HFF-Myc (cell line): ENCODE data around the gene EXOSC3.

Experiments
- DNase-seq: peaks from one replicate; pipeline ENCODE4 v3.0.0-alpha.2; 2011; ENCODE audit warnings: low read depth; ENCODE audit errors: extremely low read depth
- H3K4me3 ChIP-seq: replicated peaks from 2 replicates; pipeline ENCODE4 v1.5.1; 2011; ENCODE audit warnings: low read depth, mild to moderate bottlenecking, control low read depth, low read length
- CTCF ChIP-seq: IDR thresholded peaks from 2 replicates; pipeline ENCODE4 v1.5.1; 2012; ENCODE audit warnings: mild to moderate bottlenecking, low read depth, low read length, control low read depth; ENCODE audit errors: missing control alignments

Gene EXOSC3

GRCh38 chr9:37796232-37796631, 11.4 kb upstream of the EXOSC3 start:
- TF ChIP-seq CTCF, result no peak
- H3K4me3 ChIP-seq, result no peak overlapping the region
- DNase-seq, result no peak

- no peak for TF ChIP-seq CTCF
- H3K4me3 ChIP-seq, result no peak overlapping the region
- no peak for DNase-seq
Observed at GRCh38 chr9:37792122-37792521, 7.3 kb upstream of the EXOSC3 start.

- TF ChIP-seq CTCF, result no peak
- H3K4me3 ChIP-seq, result no peak overlapping the region
Observed at GRCh38 chr9:37790096-37790495, 5.2 kb upstream of the EXOSC3 start.

GRCh38 chr9:37788332-37788731, 3.5 kb upstream of the EXOSC3 start:
- H3K4me3 ChIP-seq, result no peak overlapping the region
- no peak for TF ChIP-seq CTCF
- no peak for DNase-seq

More at GRCh38 chr9:37790096-37790495, 5.2 kb upstream of the EXOSC3 start:
- no peak for DNase-seq

GRCh38 chr9:37787059-37787458, 2.2 kb upstream of the EXOSC3 start:
- H3K4me3 ChIP-seq, result no peak overlapping the region
- no peak for DNase-seq
- TF ChIP-seq CTCF, result no peak

- DNase-seq, result no peak
- H3K4me3 ChIP-seq, result peak overlapping the region; percentile 83
- no peak for TF ChIP-seq CTCF
Observed at GRCh38 chr9:37784291-37784615, 611 bp downstream of the EXOSC3 start.

- no peak for TF ChIP-seq CTCF
- no peak overlapping the region for H3K4me3 ChIP-seq
- DNase-seq, result no peak
Observed at GRCh38 chr9:37778534-37778933, 6.3 kb downstream of the EXOSC3 start.
